ENCODE results near the gene B3GALT6.

DNA sequence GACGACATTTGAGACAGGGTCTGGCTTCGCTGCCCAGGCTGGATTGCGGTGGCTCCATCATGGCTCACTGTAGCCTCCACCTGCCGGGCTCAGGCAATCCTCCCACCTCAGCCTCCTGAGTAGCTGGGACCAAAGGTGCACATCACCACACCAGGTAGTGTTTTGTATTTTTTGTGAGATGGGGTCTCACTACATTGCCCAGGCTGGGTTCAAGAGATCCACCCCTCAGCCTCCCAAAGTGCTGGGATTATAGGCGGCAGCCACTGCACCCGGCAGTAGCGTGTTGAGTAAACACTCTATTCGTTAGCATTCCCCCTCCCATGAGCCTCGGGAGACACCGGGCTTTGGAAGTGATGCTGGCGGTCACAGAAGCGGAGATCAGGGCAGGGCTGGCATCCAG is 21.3 kb downstream of the B3GALT6 start:
- TF ChIP-seq CTCF (IDR thresholded peaks at IDR 0.05) (no peak), POLR2A (IDR thresholded peaks at IDR 0.05) (no peak)
